Upper lobe of left lung (tissue), 4 donors: ENCODE results near the gene PAK6.

Source experiments
- CTCF ChIP-seq, 6 experiments: fragments of 450-650 bp in 4 of 6; fragments of 200-600 bp in 2 of 6; sonication (generic) in 2 of 6; IDR thresholded peaks; one replicate each; pipeline ENCODE4 v1.5.1; 2016 to 2019; ENCODE audit warnings: antibody characterized with exemption in 6 of 6
- POLR2A ChIP-seq, 4 donors: fragments of 450-650 bp; IDR thresholded peaks; one replicate each; pipeline ENCODE4 v1.5.1; 2016 to 2017; ENCODE audit warnings: antibody characterized with exemption in 4 of 4, mild to moderate bottlenecking in 2 of 4
- POLR2AphosphoS5 ChIP-seq, 2 donors: sonication (generic); formaldehyde crosslinking; IDR thresholded peaks; one replicate each; pipeline ENCODE4 v1.5.1; 2017; ENCODE audit warnings: antibody characterized with exemption in 2 of 2

- no peak for TF ChIP-seq CTCF (IDR thresholded peaks at IDR 0.05)
- TF ChIP-seq POLR2A (IDR thresholded peaks at IDR 0.05): no peak
- TF ChIP-seq POLR2AphosphoS5 (IDR thresholded peaks at IDR 0.05): no peak
Measured at GRCh38 chr15:40290545-40290917, 51.7 kb downstream of the PAK6 start.
